Measurements from ENCODE around the gene CSDE1.

DNA sequence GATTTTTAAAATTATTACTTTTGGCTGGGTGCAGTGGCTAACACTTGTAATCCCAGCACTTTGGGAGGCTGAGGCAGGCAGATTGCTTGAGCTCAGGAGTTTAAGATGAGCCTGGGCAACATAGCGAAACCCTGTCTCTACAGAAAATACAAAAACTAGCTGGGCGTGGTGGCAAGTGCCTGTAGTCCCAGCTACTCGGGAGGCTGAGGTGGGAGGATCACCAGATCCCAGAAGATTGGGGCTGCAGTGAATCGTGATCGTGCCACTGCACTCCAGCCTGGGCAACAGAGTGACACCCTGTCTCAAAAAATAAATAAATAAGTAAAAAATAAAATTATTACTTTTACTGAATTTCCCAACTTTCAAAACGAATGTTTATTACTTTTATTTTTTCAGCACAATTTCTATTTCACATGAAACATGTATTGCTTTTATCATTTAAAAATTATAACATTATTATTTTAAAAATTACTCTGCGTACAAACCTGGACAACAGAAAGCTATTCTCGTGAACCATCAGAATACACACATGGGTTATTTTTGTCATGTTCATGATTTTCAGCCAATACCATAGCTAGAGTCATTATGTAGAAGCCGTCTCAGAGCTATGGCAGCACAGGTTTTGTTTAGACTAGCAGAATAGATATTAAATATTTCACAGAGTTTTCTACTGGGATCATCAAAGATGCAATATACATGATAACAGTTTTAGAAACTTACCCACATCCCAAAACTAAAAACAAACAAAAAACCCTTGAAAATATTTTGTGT is 63.1 kb downstream of the CSDE1 start:
- no peak for TF ChIP-seq CTCF (conservative IDR thresholded peaks at IDR 0.05; ENCODE audit: low read length)
- no peak for TF ChIP-seq EZH2phosphoT487 (IDR thresholded peaks at IDR 0.05; ENCODE audit: borderline replicate concordance)
